Neural crest cell (in vitro differentiated cells): ENCODE results near the gene AIG1. TPM values are rescaled to one million over a fixed set of nuclear protein-coding genes. Genes with fewer than 3 reads are reported as not detected.
A peak's percentile ranks its signal among the peaks of the same experiment; 100 is the strongest.

ENCODE experiments used
- DNase-seq: peaks from one replicate; pipeline ENCODE4 v3.0.0; 2021; ENCODE audit warnings: low read depth, mixed read lengths, low spot score
- H3K27ac Mint-ChIP-seq: one replicate; pipeline ENCODE4 v1.8.0; 2021; ENCODE audit warnings: mild to moderate bottlenecking, mixed read lengths; ENCODE audit not compliant: unreplicated experiment
- H3K27me3 Mint-ChIP-seq: 2 replicates; pipeline ENCODE4 v1.8.0; 2021; ENCODE audit warnings: low read depth, mild to moderate bottlenecking, mixed read lengths
- H3K36me3 Mint-ChIP-seq: 2 replicates; pipeline ENCODE4 v1.8.0; 2021; ENCODE audit warnings: low read depth, mild to moderate bottlenecking, mixed read lengths
- H3K4me1 Mint-ChIP-seq: 2 replicates; pipeline ENCODE4 v1.8.0; 2021; ENCODE audit warnings: mixed read lengths
- H3K4me3 Mint-ChIP-seq: one replicate; pipeline ENCODE4 v1.8.0; 2021; ENCODE audit warnings: mild to moderate bottlenecking, mixed read lengths
- H3K9me3 Mint-ChIP-seq: 2 replicates; pipeline ENCODE4 v1.8.0; 2021; ENCODE audit warnings: mixed read lengths
- CTCF ChIP-seq: fragments of 200-600 bp; sonication (generic); conservative IDR thresholded peaks from 2 replicates; pipeline ENCODE4 v1.5.0; 2021; ENCODE audit warnings: antibody characterized with exemption, mild to moderate bottlenecking
- total RNA-seq: library from RNA; stranded (reverse); gene quantifications from 2 replicates; pipeline ENCODE4 v1.2.1, GENCODE V29; 2021

Gene AIG1
- total RNA-seq, 1 donor from 2014 or later, result 22.9 TPM

- no peak for TF ChIP-seq CTCF
- DNase-seq, result no peak
- no peak overlapping the region for H3K4me3 Mint-ChIP-seq
These were observed 38.1 kb upstream of the AIG1 start for GRCh38 chr6:143022587-143022986.

DNA sequence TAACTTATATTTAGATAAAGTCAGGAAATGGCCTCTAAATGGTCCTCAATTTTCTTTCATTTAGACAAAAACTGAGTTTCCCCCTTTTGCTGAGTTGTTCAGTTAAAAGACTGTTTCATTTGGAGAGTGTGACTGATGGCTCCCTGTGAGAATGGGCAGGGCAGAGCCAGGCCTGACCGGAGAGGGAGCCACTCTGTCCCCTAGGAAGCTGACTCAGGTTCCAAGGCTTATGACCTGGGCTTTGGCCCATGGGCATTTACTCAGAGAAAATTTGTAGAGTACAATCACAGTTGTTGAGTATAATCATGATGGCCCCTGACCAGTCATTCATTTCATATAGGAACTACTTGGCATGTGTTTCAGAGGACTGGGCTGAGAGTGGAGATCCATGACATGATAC is 37.0 kb upstream of the AIG1 start:
- Mint-ChIP-seq H3K27me3 (no peaks in the 10 kb centered on the region), H3K27ac (no peak overlapping the region), H3K4me3 (no peak overlapping the region), H3K36me3 (no peaks in the 10 kb centered on the region), H3K4me1 (no peaks in the 10 kb centered on the region), H3K9me3 (no peaks in the 10 kb centered on the region)
- no peak for DNase-seq
- TF ChIP-seq CTCF, result no peak

More at GRCh38 chr6:143022587-143022986, 38.1 kb upstream of the AIG1 start:
- no peaks in the 10 kb centered on the region for H3K4me1 Mint-ChIP-seq
- H3K27me3 Mint-ChIP-seq, result no peaks in the 10 kb centered on the region
- no peaks in the 10 kb centered on the region for H3K9me3 Mint-ChIP-seq
- no peaks in the 10 kb centered on the region for H3K36me3 Mint-ChIP-seq
- no peak overlapping the region for H3K27ac Mint-ChIP-seq

DNA sequence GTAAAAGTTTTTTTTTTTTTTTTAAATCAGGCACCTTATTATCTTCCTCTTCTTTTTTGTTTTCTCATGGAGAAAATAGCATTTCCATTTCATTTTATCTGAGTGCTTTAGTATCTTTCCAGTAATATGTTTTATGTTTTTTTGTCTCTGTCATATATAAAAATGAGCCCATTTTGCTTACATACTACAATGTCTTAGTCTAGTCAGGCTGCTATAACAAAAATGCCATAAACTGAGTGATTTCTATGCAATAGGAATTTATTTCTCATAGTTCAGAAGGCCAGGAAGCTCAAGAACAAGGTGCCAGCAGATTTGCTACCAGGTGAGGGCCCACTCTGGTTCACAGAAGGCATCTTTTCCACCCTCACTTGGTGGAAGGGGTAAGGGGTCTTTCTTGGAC is 35.7 kb upstream of the AIG1 start:
- Mint-ChIP-seq H3K27ac (no peak overlapping the region), H3K36me3 (no peaks in the 10 kb centered on the region), H3K4me3 (no peak overlapping the region), H3K9me3 (no peaks in the 10 kb centered on the region), H3K4me1 (no peaks in the 10 kb centered on the region), H3K27me3 (no peaks in the 10 kb centered on the region)
- no peak for DNase-seq
- no peak for TF ChIP-seq CTCF

GRCh38 chr6:143026696-143027449 is 33.8 kb upstream of the AIG1 start:
- Mint-ChIP-seq H3K9me3 (no peaks in the 10 kb centered on the region), H3K27ac (no peak overlapping the region), H3K36me3 (no peaks in the 10 kb centered on the region), H3K4me1 (no peaks in the 10 kb centered on the region), H3K27me3 (peaks cover 2% of the 10 kb centered on the region), H3K4me3 (no peak overlapping the region)
- peak; percentile 58 for TF ChIP-seq CTCF
- DNase-seq, result peak; percentile 21

DNA sequence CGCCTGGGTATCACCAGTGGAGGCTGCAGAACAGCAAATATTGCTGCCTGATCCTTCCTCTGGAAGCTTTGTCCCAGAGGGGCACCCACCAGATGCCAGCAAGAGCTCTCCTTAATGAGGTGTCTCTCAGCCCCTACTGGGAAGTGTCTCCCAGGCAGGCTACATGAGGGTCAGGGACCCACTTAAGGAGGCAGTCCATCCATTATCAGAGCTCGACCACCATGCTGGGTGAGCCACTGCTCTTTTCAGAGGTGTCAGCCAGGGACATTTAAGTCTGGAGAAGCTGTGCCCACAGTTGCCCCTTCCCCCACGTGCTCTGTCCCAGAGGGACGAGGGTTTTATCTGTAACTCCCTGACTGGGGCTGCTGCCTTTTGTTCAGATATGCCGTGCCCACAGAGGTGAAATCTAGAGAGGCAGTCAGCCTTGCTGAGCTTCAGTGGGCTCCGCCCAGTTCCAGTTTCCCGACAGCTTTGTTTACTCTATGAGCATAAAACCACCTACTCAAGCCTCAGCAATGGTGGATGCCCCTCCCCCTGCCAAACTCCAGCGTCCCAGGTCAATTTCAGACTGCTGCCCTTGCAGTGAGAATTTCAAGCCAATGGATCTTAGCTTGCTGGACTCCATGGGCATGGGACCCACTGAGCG is 25.9 kb upstream of the AIG1 start:
- Mint-ChIP-seq H3K4me3 (no peak overlapping the region), H3K27ac (no peak overlapping the region), H3K4me1 (peaks cover 9% of the 10 kb centered on the region), H3K36me3 (no peaks in the 10 kb centered on the region), H3K27me3 (peaks cover 2% of the 10 kb centered on the region), H3K9me3 (peaks cover 6% of the 10 kb centered on the region)
- no peak for DNase-seq
- TF ChIP-seq CTCF, result no peak
